HEK293 (cell line): ENCODE data around the gene NXT1.

ENCODE experiments used
- CTCF ChIA-PET: fragments of 350-600 bp; formaldehyde crosslinking; extraction: SDS; loops from one replicate; lab custom pipeline; 2021; ENCODE audit warnings: antibody characterized with exemption; lab: Yijun Ruan, JAX
- POLR2A ChIA-PET: fragments of 300-600 bp; formaldehyde crosslinking; extraction: SDS; loops from one replicate; lab custom pipeline; 2020; ENCODE audit warnings: antibody characterized with exemption, inconsistent platforms; lab: Yijun Ruan, JAX
- H3K27ac ChIP-seq: fragments of 200-500 bp; sonication (Bioruptor generic); 2 replicates; pipeline ENCODE4 v1.5.1; 2014; ENCODE audit warnings: low read depth, low read length, control low read depth, inconsistent platforms; ENCODE audit errors: extremely low read depth
- H3K36me3 ChIP-seq, 2 experiments: fragments of 200-500 bp in 1 of 2; sonication (Bioruptor generic) in 1 of 2; 1 replicate in 1 of 2; 2 replicates in 1 of 2; pipeline ENCODE4 v1.5.1; 2014 to 2017; ENCODE audit warnings: inconsistent platforms in 2 of 2, low read length in 2 of 2; ENCODE audit not compliant: control insufficient read depth in 2 of 2, insufficient read depth in 1 of 2
- H3K4me1 ChIP-seq: fragments of 200-500 bp; sonication (Bioruptor generic); 2 replicates; pipeline ENCODE4 v1.5.1; 2014; ENCODE audit warnings: mild to moderate bottlenecking, low read length, inconsistent platforms; ENCODE audit not compliant: control insufficient read depth, insufficient read depth
- H3K4me3 ChIP-seq: 2 replicates; pipeline ENCODE4 v1.5.1; 2011; ENCODE audit warnings: low read depth, mild to moderate bottlenecking, control low read depth, low read length, moderate library complexity
- H3K9me3 ChIP-seq: fragments of 200-500 bp; sonication (Bioruptor generic); 2 replicates; pipeline ENCODE4 v1.5.1; 2014; ENCODE audit warnings: low read depth, low read length, inconsistent platforms; ENCODE audit not compliant: control insufficient read depth, insufficient read depth
- IKZF3 ChIP-seq: fragments of 450-650 bp; IDR thresholded peaks from 2 replicates; pipeline ENCODE4 v1.5.0; 2018; ENCODE audit warnings: missing biosample characterization, mild to moderate bottlenecking, missing genetic modification characterization, moderate library complexity
- KLF10 ChIP-seq: fragments of 450-650 bp; IDR thresholded peaks from 2 replicates; pipeline ENCODE4 v1.5.1; 2018; ENCODE audit warnings: missing biosample characterization, mild to moderate bottlenecking, missing genetic modification characterization
- MZF1 ChIP-seq: fragments of 450-650 bp; formaldehyde crosslinking; IDR thresholded peaks from 2 replicates; pipeline ENCODE4 v1.5.1; 2017; ENCODE audit warnings: missing biosample characterization, missing genetic modification characterization, borderline replicate concordance
- PRDM4 ChIP-seq: fragments of 450-650 bp; formaldehyde crosslinking; IDR thresholded peaks from 2 replicates; pipeline ENCODE4 v1.5.1; 2017; ENCODE audit warnings: missing biosample characterization, missing genetic modification characterization
- SCRT1 ChIP-seq: fragments of 450-650 bp; formaldehyde crosslinking; IDR thresholded peaks from 2 replicates; pipeline ENCODE4 v1.5.1; 2016; ENCODE audit warnings: missing biosample characterization, missing genetic modification characterization, borderline replicate concordance
- SP2 ChIP-seq: fragments of 450-650 bp; formaldehyde crosslinking; IDR thresholded peaks from 2 replicates; pipeline ENCODE4 v1.5.1; 2016; ENCODE audit warnings: missing biosample characterization, missing genetic modification characterization
- YY2 ChIP-seq: fragments of 450-650 bp; formaldehyde crosslinking; IDR thresholded peaks from 2 replicates; pipeline ENCODE4 v1.5.1; 2016; ENCODE audit warnings: missing biosample characterization, missing genetic modification characterization
- ZBTB8A ChIP-seq: fragments of 450-650 bp; formaldehyde crosslinking; IDR thresholded peaks from 2 replicates; pipeline ENCODE4 v1.5.1; 2016; ENCODE audit warnings: missing biosample characterization, missing genetic modification characterization
- ZNF114 ChIP-seq: fragments of 450-650 bp; formaldehyde crosslinking; IDR thresholded peaks from 2 replicates; pipeline ENCODE4 v1.5.0; 2017; ENCODE audit warnings: missing biosample characterization, missing genetic modification characterization
- ZNF132 ChIP-seq: fragments of 450-650 bp; formaldehyde crosslinking; IDR thresholded peaks from 2 replicates; pipeline ENCODE4 v1.5.1; 2017; ENCODE audit warnings: missing biosample characterization, missing genetic modification characterization, borderline replicate concordance
- ZNF248 ChIP-seq: fragments of 450-650 bp; formaldehyde crosslinking; IDR thresholded peaks from 2 replicates; pipeline ENCODE4 v1.5.1; 2017; ENCODE audit warnings: missing biosample characterization, missing genetic modification characterization
- ZNF302 ChIP-seq: fragments of 450-650 bp; formaldehyde crosslinking; IDR thresholded peaks from 2 replicates; pipeline ENCODE4 v1.5.1; 2016; ENCODE audit warnings: missing biosample characterization, missing genetic modification characterization, low read depth
- ZNF394 ChIP-seq: fragments of 450-650 bp; formaldehyde crosslinking; IDR thresholded peaks from 2 replicates; pipeline ENCODE4 v1.5.1; 2016; ENCODE audit warnings: missing biosample characterization, missing genetic modification characterization, mild to moderate bottlenecking, moderate library complexity, borderline replicate concordance
- ZNF433 ChIP-seq: fragments of 450-650 bp; formaldehyde crosslinking; IDR thresholded peaks from 2 replicates; pipeline ENCODE4 v1.5.1; 2016; ENCODE audit warnings: missing biosample characterization, missing genetic modification characterization, low read depth
- ZNF544 ChIP-seq: fragments of 450-650 bp; formaldehyde crosslinking; IDR thresholded peaks from 2 replicates; pipeline ENCODE4 v1.5.0; 2017; ENCODE audit warnings: missing biosample characterization, missing genetic modification characterization
- ZNF571 ChIP-seq: fragments of 450-650 bp; formaldehyde crosslinking; IDR thresholded peaks from 2 replicates; pipeline ENCODE4 v1.5.0; 2017; ENCODE audit warnings: missing biosample characterization, missing genetic modification characterization
- ZNF580 ChIP-seq: fragments of 450-650 bp; formaldehyde crosslinking; IDR thresholded peaks from 2 replicates; pipeline ENCODE4 v1.5.1; 2016; ENCODE audit warnings: missing biosample characterization, missing genetic modification characterization
- ZNF747 ChIP-seq: fragments of 450-650 bp; formaldehyde crosslinking; IDR thresholded peaks from 2 replicates; pipeline ENCODE4 v1.5.1; 2016; ENCODE audit warnings: missing biosample characterization, missing genetic modification characterization
- ZNF76 ChIP-seq: fragments of 450-650 bp; formaldehyde crosslinking; IDR thresholded peaks from 2 replicates; pipeline ENCODE4; 2016; ENCODE audit warnings: low read depth, missing biosample characterization, missing genetic modification characterization, borderline replicate concordance
- ZNF791 ChIP-seq: fragments of 450-650 bp; formaldehyde crosslinking; IDR thresholded peaks from 2 replicates; pipeline ENCODE4 v1.5.1; 2016; ENCODE audit warnings: missing biosample characterization, missing genetic modification characterization
- ZSCAN16 ChIP-seq: fragments of 450-650 bp; formaldehyde crosslinking; IDR thresholded peaks from 2 replicates; pipeline ENCODE4 v1.5.1; 2016; ENCODE audit warnings: missing biosample characterization, missing genetic modification characterization
- TF ChIP-seq, protein P1 (sequence below): fragments of 450-650 bp; IDR thresholded peaks from 2 replicates; pipeline ENCODE4 v1.5.1; 2018; ENCODE audit warnings: missing biosample characterization, missing genetic modification characterization

The NXT1 gene

DNA sequence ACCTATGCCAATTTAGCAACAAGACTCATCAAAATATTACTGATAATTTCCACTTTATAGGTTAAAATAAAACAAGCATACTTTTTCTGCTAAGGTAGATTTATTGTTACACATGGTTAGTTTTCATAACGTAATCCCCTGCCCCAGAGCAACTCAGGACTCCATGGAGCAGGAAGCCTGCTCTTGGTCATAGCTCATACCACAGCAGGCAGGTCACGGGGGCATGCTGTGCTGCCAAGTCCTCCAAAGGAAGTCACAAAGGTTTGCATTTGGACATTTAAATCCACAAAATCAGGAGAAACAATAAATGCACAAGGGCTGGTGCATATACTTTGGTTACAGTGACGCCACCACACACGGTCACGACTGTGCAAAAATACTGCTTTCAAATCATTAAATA is 23.9 kb downstream of the NXT1 start:
- POLR2A ChIA-PET, result no interaction called here
- H3K27ac ChIP-seq, result no peak overlapping the region
- no peaks in the 10 kb centered on the region; the same call in 1 of the 2 replicates for H3K9me3 ChIP-seq
- no peaks in the 10 kb centered on the region for H3K4me1 ChIP-seq
- peaks cover 28 to 90% of the 10 kb centered on the region in 2 experiments for H3K36me3 ChIP-seq
- no peak for TF ChIP-seq ZNF248 (tag by site-specific recombination)
- no peak for TF ChIP-seq ZNF544 (tag by site-specific recombination)
- TF ChIP-seq ZNF791 (tag by site-specific recombination), result no peak
- TF ChIP-seq MZF1 (tag by site-specific recombination), result no peak
- TF ChIP-seq ZNF433 (tag by site-specific recombination), result no peak
- TF ChIP-seq ZBTB8A, result no peak
- TF ChIP-seq ZNF747 (tag by site-specific recombination), result no peak
- CTCF ChIA-PET, result no interaction called here
- H3K4me3 ChIP-seq, result no peak overlapping the region

DNA sequence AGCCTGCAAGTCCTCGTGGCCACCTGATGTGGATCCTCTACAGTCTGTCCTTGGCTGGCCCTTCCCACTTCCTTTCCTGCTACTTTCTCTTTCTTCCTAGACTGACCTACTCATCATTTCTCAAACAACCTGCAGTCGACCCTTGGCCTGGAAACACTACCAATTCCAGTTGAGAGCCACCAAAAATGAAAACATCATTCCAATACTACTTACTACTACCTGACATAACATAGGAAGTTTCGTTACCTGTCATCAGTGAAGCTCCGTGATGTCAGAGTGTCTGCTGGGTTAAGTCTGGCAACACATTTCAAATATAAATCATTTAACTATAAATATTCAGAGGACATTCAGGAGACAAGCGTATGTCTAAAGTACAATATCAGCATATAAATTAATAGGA is 25.2 kb downstream of the NXT1 start:
- Histone ChIP-seq H3K36me3 (peaks cover 29 to 87% of the 10 kb centered on the region in 2 experiments), H3K4me3 (no peak overlapping the region), H3K4me1 (no peaks in the 10 kb centered on the region), H3K27ac (no peak overlapping the region), H3K9me3 (no peaks in the 10 kb centered on the region; the same call in 1 of the 2 replicates)
- ChIA-PET POLR2A (no interaction called here), CTCF (no interaction called here)
- TF ChIP-seq YY2 (no peak), PRDM4 (no peak), ZNF394 (tag by site-specific recombination) (no peak), ZNF544 (tag by site-specific recombination) (no peak), ZNF132 (tag by site-specific recombination) (no peak), KLF10 (tag by site-specific recombination) (no peak), ZNF580 (tag by site-specific recombination) (no peak), SP2 (tag by site-specific recombination) (no peak), ZNF571 (no peak), ZNF114 (no peak), IKZF3 (tag by site-specific recombination) (no peak), ZNF302 (tag by site-specific recombination) (no peak), SCRT1 (tag by site-specific recombination) (no peak), ZSCAN16 (tag by site-specific recombination) (no peak), ZNF76 (tag by site-specific recombination) (no peak)
- TF ChIP-seq, protein P1, sequence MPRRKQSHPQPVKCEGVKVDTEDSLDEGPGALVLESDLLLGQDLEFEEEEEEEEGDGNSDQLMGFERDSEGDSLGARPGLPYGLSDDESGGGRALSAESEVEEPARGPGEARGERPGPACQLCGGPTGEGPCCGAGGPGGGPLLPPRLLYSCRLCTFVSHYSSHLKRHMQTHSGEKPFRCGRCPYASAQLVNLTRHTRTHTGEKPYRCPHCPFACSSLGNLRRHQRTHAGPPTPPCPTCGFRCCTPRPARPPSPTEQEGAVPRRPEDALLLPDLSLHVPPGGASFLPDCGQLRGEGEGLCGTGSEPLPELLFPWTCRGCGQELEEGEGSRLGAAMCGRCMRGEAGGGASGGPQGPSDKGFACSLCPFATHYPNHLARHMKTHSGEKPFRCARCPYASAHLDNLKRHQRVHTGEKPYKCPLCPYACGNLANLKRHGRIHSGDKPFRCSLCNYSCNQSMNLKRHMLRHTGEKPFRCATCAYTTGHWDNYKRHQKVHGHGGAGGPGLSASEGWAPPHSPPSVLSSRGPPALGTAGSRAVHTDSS (tag by site-specific recombination), result no peak
